Nephron (organoid): ENCODE measurements around the gene GMPPA.

Source experiments
- H3K27ac Mint-ChIP-seq, 3 experiments: 2 replicates each; pipeline ENCODE4 v1.8.0; 2020; ENCODE audit warnings: mixed read lengths in 3 of 3, mild to moderate bottlenecking in 2 of 3, moderate library complexity in 1 of 3
- H3K27me3 Mint-ChIP-seq: 2 replicates; pipeline ENCODE4 v1.8.0; 2021; ENCODE audit warnings: low read depth, mild to moderate bottlenecking, moderate library complexity, mixed read lengths
- H3K36me3 Mint-ChIP-seq: 2 replicates; pipeline ENCODE4 v1.8.0; 2020; ENCODE audit warnings: low read depth, mixed read lengths
- H3K4me1 Mint-ChIP-seq: 2 replicates; pipeline ENCODE4 v1.8.0; 2020; ENCODE audit warnings: mixed read lengths
- H3K4me3 Mint-ChIP-seq, 3 experiments: 2 replicates each; pipeline ENCODE4 v1.8.0; 2020; ENCODE audit warnings: mild to moderate bottlenecking in 3 of 3, mixed read lengths in 3 of 3, moderate library complexity in 2 of 3
- H3K9me3 Mint-ChIP-seq: 2 replicates; pipeline ENCODE4 v1.8.0; 2020; ENCODE audit warnings: mixed read lengths
- TF ChIP-seq, protein P1 (sequence below), 3 experiments: fragments of 200-600 bp; sonication (generic); IDR thresholded peaks; one replicate each; pipeline ENCODE4 v1.5.0; 2021; ENCODE audit warnings: antibody characterized with exemption in 3 of 3; ENCODE audit not compliant: unreplicated experiment in 3 of 3

The GMPPA gene

DNA sequence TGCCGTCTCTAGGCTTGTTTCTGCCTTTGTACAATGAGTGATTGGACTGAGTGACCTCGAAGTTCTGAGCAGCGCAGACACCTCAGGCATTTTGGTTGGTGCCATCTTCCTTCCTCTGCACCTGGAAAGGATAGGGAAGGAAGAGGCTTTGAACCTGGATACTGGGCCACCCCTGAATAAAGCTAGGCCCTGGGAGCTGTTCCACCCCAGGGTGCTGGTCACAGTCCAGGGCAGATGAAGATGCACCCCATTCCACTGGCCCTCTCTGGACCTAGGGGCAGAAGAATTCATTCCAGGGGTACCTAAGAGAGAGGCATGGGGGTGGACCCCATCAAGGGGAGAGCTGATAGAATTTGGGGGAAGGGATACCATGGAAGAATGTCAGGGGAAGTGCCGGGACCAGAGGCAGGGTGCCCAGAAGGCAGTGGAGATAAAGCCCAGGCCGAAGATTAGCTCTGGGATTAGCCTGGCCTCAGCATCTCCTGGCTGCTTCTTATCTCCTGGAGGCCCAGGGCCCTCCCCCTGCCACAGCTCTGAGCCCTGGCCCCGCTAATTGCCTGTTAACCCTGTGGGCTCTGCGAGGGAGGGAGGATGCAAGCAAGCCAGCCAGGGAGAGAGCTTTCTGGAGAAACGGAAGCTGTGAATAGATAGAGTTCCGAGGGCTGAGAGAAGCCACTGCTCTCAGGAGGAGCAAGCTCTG is 27.0 kb downstream of the GMPPA start:
- Mint-ChIP-seq H3K27me3 (peaks cover 49% of the 10 kb centered on the region), H3K4me3 (peak overlapping the region; percentile 19 to 50 (median 31)), H3K27ac (peak overlapping the region; percentile 19 to 56 (median 31)), H3K36me3 (no peaks in the 10 kb centered on the region), H3K9me3 (no peaks in the 10 kb centered on the region), H3K4me1 (peaks cover 50% of the 10 kb centered on the region)
- TF ChIP-seq, protein P1, sequence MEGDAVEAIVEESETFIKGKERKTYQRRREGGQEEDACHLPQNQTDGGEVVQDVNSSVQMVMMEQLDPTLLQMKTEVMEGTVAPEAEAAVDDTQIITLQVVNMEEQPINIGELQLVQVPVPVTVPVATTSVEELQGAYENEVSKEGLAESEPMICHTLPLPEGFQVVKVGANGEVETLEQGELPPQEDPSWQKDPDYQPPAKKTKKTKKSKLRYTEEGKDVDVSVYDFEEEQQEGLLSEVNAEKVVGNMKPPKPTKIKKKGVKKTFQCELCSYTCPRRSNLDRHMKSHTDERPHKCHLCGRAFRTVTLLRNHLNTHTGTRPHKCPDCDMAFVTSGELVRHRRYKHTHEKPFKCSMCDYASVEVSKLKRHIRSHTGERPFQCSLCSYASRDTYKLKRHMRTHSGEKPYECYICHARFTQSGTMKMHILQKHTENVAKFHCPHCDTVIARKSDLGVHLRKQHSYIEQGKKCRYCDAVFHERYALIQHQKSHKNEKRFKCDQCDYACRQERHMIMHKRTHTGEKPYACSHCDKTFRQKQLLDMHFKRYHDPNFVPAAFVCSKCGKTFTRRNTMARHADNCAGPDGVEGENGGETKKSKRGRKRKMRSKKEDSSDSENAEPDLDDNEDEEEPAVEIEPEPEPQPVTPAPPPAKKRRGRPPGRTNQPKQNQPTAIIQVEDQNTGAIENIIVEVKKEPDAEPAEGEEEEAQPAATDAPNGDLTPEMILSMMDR (IDR thresholded peaks at IDR 0.05; ENCODE audit: unreplicated experiment in 3 of 3): no peak

DNA sequence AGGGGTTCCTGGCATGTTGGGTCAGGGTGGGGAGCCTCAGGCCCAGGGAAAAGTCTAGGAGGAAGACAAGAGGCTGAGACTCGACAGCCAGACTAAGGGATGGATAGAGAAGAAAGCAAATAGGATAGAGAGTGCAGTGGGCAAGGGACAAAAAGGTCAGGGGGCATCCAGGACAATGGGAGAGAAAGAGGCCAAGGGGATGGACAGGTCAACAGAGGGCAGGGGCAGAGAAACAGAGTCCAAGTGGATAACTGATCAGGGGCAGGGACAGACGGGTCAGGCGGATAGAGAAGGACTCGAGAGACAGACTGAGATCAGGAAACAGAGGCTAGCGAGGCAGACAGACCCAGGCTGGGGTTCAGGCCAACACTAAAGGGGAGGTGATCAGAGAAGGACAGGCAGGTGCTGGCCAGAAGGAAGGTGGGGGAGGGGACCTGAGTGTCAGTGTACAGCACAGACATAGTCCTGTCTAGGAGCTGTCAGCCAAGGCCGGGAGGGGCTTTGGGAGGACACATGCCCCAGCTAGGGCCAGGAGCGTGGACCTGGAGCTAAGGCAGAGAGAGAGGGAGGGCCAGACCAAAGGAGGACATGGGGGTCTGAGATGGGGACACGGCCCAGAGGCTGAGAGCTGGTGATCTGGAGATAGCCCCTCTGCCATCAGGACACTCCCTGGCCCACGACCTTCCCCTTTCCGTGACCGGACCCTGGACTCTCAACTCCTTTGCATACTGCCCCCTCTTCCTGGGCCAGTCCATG is 27.8 kb downstream of the GMPPA start:
- TF ChIP-seq, protein P1 (IDR thresholded peaks at IDR 0.05; ENCODE audit: unreplicated experiment in 3 of 3): no peak
- peak overlapping the region; percentile 19 to 56 (median 31) for H3K27ac Mint-ChIP-seq
- H3K27me3 Mint-ChIP-seq: peaks cover 56% of the 10 kb centered on the region
- no peaks in the 10 kb centered on the region for H3K36me3 Mint-ChIP-seq
- no peaks in the 10 kb centered on the region for H3K9me3 Mint-ChIP-seq
- peaks cover 44% of the 10 kb centered on the region for H3K4me1 Mint-ChIP-seq
- H3K4me3 Mint-ChIP-seq: peak overlapping the region in 2 of 3 experiments; percentile 31 to 50

DNA sequence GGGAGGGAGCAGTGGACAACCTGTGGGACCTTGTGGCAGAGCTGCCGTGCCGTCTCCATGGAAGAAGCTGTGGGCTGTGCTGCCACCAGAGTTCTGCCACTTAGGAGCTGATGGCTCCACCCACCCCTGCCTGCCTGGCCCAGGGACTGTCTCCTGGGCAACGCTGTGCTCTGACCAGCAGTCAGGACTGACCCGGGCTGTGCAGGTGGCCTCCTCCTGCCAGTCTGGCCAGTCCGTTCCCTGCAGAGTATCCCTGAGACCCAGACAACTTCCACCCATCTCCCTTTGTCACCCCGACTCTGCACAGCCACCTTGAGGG is 28.3 kb downstream of the GMPPA start:
- peaks cover 56% of the 10 kb centered on the region for H3K27me3 Mint-ChIP-seq
- H3K4me3 Mint-ChIP-seq: no peak overlapping the region
- H3K36me3 Mint-ChIP-seq: no peaks in the 10 kb centered on the region
- peaks cover 39% of the 10 kb centered on the region for H3K4me1 Mint-ChIP-seq
- TF ChIP-seq, protein P1 (IDR thresholded peaks at IDR 0.05; ENCODE audit: unreplicated experiment in 3 of 3): no peak
- H3K27ac Mint-ChIP-seq: no peak overlapping the region
- H3K9me3 Mint-ChIP-seq: no peaks in the 10 kb centered on the region

DNA sequence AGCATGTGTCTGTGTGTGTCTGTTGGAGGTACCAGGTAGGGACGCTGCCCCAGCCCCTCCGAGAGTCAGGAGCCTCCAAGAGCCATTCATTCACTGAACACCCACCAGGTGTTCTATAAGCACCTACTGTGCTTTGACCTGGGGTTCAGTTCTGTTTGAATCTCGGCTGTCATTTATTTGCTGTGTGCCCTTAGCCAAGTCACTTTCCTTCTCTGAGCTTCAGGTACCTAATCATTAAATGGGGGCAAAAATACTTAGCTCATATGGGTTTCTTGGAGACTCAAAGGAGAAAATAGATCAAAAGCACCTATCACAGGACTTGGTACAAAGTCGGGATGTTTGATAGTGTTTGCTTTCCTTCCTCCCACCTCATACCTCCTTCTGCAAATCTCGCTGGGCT is 28.8 kb downstream of the GMPPA start:
- TF ChIP-seq, protein P1 (IDR thresholded peaks at IDR 0.05; ENCODE audit: unreplicated experiment in 3 of 3): no peak
- Mint-ChIP-seq H3K9me3 (no peaks in the 10 kb centered on the region), H3K4me3 (no peak overlapping the region), H3K4me1 (peaks cover 35% of the 10 kb centered on the region), H3K27me3 (peaks cover 55% of the 10 kb centered on the region), H3K27ac (peak overlapping the region in 2 of 3 experiments; percentile 18 to 78), H3K36me3 (no peaks in the 10 kb centered on the region)

DNA sequence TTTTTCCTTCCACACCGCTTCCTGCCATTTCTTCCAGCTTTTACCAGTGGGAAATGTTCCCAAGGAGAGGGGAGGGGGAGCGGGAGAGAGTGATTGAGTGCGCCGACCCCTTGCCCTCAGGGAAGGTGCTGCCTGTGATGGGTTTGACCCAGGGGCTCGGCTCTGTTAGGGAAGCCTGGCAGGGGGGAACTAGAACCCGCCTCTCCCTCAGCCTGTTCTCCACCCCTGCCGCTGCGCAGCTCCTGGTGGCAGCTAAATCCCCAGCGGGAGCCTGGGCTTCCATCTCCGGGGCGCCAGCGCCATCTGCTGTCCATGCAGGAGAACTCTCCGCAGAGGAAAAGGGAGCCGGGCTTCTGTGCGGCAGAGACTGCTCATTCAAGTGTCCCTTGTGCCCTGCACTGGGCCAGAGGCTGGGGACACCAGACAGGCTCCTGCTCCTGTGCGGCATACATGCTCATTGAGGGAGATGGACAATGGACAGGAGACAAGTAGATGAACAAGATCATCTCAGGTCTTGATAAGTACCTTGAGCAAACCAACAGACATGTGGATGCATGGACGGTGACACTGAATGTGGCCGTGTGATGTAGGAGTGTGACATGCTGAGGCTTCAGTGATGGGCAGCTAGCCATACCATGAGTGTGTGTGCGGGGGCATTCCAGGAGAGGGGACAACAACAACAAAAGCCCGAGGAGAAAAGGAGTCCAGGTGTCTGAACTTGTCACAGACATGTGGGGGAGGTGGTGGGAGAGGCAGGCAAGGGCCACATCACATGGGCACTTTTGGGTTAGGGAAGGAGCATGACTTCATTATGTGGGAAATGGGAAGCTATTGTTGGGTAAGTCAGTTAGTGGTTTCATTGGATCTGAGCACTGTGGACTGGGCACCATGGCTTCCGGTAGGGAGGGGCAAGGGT is 31.6 kb downstream of the GMPPA start:
- TF ChIP-seq, protein P1 (IDR thresholded peaks at IDR 0.05; ENCODE audit: unreplicated experiment in 3 of 3): peak; percentile 97 to 99 (median 97)
- H3K4me3 Mint-ChIP-seq: peak overlapping the region in 1 of 3 experiments; percentile 44
- no peaks in the 10 kb centered on the region for H3K9me3 Mint-ChIP-seq
- no peaks in the 10 kb centered on the region for H3K36me3 Mint-ChIP-seq
- H3K27ac Mint-ChIP-seq: no peak overlapping the region
- peaks cover 23% of the 10 kb centered on the region for H3K4me1 Mint-ChIP-seq
- peaks cover 52% of the 10 kb centered on the region for H3K27me3 Mint-ChIP-seq
